H9 (cell line): ENCODE results near the gene PRUNE1. TPM values are rescaled to one million over a fixed set of nuclear protein-coding genes. Genes with fewer than 3 reads are reported as not detected.

Experiments used
- DNase-seq: peaks from one replicate; pipeline ENCODE4 v3.0.0-alpha.2; 2017
- H2AFZ ChIP-seq: one replicate; pipeline ENCODE4 v1.6.1; 2013; ENCODE audit warnings: mild to moderate bottlenecking, low read length, control low read depth, moderate library complexity
- H2AK5ac ChIP-seq: 2 replicates; pipeline ENCODE4 v1.6.1; 2013; ENCODE audit warnings: low read length, control low read depth, mixed read lengths; ENCODE audit not compliant: insufficient read length
- H2BK120ac ChIP-seq: one replicate; pipeline ENCODE4 v1.6.1; 2013; ENCODE audit warnings: low read depth, mild to moderate bottlenecking, low read length, control low read depth, inconsistent platforms; ENCODE audit not compliant: poor library complexity, severe bottlenecking
- H2BK12ac ChIP-seq: 2 replicates; pipeline ENCODE4 v1.6.1; 2013; ENCODE audit warnings: low read length, control low read depth, mixed read lengths, low read depth; ENCODE audit not compliant: insufficient read length
- H2BK15ac ChIP-seq: 2 replicates; pipeline ENCODE4 v1.6.1; 2013; ENCODE audit warnings: low read depth, low read length, control low read depth
- H2BK20ac ChIP-seq: one replicate; pipeline ENCODE4 v1.6.1; 2013; ENCODE audit warnings: low read depth, mild to moderate bottlenecking, low read length, control low read depth, inconsistent platforms; ENCODE audit not compliant: poor library complexity, severe bottlenecking
- H2BK5ac ChIP-seq: 2 replicates; pipeline ENCODE4 v1.6.1; 2013; ENCODE audit warnings: low read length, control low read depth, mixed read lengths; ENCODE audit not compliant: insufficient read length
- H3K14ac ChIP-seq: 2 replicates; pipeline ENCODE4 v1.6.1; 2013; ENCODE audit warnings: low read length, control low read depth; ENCODE audit not compliant: insufficient read depth
- H3K18ac ChIP-seq: 2 replicates; pipeline ENCODE4 v1.6.1; 2013; ENCODE audit warnings: low read depth, mild to moderate bottlenecking, mixed read lengths, low read length, control low read depth; ENCODE audit not compliant: insufficient read length
- H3K23ac ChIP-seq: 2 replicates; pipeline ENCODE4 v1.6.1; 2013; ENCODE audit warnings: low read length, control low read depth, mixed read lengths, low read depth; ENCODE audit not compliant: insufficient read length
- H3K23me2 ChIP-seq: 2 replicates; pipeline ENCODE4 v1.6.1; 2013; ENCODE audit warnings: low read depth, mild to moderate bottlenecking, mixed read lengths, low read length, control low read depth; ENCODE audit not compliant: insufficient read length, poor library complexity, severe bottlenecking
- H3K27ac ChIP-seq: 2 replicates; pipeline ENCODE4 v1.5.1; 2013; ENCODE audit warnings: low read length, control low read depth, mixed read lengths, low read depth; ENCODE audit not compliant: insufficient read length
- H3K27me3 ChIP-seq: 2 replicates; pipeline ENCODE4 v1.6.1; 2013; ENCODE audit warnings: low read length, control low read depth, inconsistent platforms; ENCODE audit not compliant: insufficient read depth
- H3K4ac ChIP-seq: 2 replicates; pipeline ENCODE4 v1.6.1; 2013; ENCODE audit warnings: low read depth, mild to moderate bottlenecking, control low read depth, inconsistent platforms, low read length, moderate library complexity
- H3K4me1 ChIP-seq: 2 replicates; pipeline ENCODE4 v1.6.1; 2013; ENCODE audit warnings: low read length, control low read depth, inconsistent platforms; ENCODE audit not compliant: insufficient read depth
- H3K4me2 ChIP-seq: 2 replicates; pipeline ENCODE4 v1.6.1; 2013; ENCODE audit warnings: low read length, control low read depth, mixed read lengths; ENCODE audit not compliant: insufficient read length, insufficient read depth
- H3K56ac ChIP-seq: 2 replicates; pipeline ENCODE4 v1.6.1; 2013; ENCODE audit warnings: low read depth, mild to moderate bottlenecking, mixed read lengths, low read length, control low read depth; ENCODE audit not compliant: insufficient read length
- H3K79me1 ChIP-seq: 2 replicates; pipeline ENCODE4 v1.6.1; 2013; ENCODE audit warnings: low read depth, mild to moderate bottlenecking, moderate library complexity, low read length, control low read depth, inconsistent platforms; ENCODE audit not compliant: insufficient read depth, poor library complexity, severe bottlenecking
- H3K79me2 ChIP-seq: 2 replicates; pipeline ENCODE4 v1.6.1; 2013; ENCODE audit warnings: low read length, control low read depth, inconsistent platforms; ENCODE audit not compliant: insufficient read depth
- H3K9ac ChIP-seq: 2 replicates; pipeline ENCODE4 v1.6.1; 2013; ENCODE audit warnings: low read length, control low read depth, mixed read lengths; ENCODE audit not compliant: insufficient read length; ENCODE audit errors: extremely low read depth
- H3K9me3 ChIP-seq: one replicate; pipeline ENCODE4 v1.6.1; 2013; ENCODE audit warnings: low read depth, low read length, inconsistent platforms; ENCODE audit not compliant: control insufficient read depth
- H3T11ph ChIP-seq: one replicate; pipeline ENCODE4 v1.6.1; 2013; ENCODE audit warnings: mild to moderate bottlenecking, low read length, control low read depth, inconsistent platforms
- H4K20me1 ChIP-seq: one replicate; pipeline ENCODE4 v1.6.1; 2013; ENCODE audit not compliant: control insufficient read depth, insufficient read length, insufficient read depth
- H4K5ac ChIP-seq: 2 replicates; pipeline ENCODE4 v1.6.1; 2013; ENCODE audit warnings: low read depth, mild to moderate bottlenecking, mixed read lengths, low read length, control low read depth; ENCODE audit not compliant: insufficient read length
- H4K8ac ChIP-seq: replicated peaks from 2 replicates; pipeline ENCODE4 v1.6.1; 2013; ENCODE audit warnings: low read length, control low read depth, mixed read lengths, low read depth; ENCODE audit not compliant: insufficient read length
- H4K91ac ChIP-seq: 2 replicates; pipeline ENCODE4 v1.6.1; 2013; ENCODE audit warnings: low read depth, mild to moderate bottlenecking, moderate library complexity, mixed read lengths, low read length, control low read depth; ENCODE audit not compliant: insufficient read length
- H3K27ac Mint-ChIP-seq, 3 experiments: 2 replicates in 2 of 3; 3 replicates in 1 of 3; pipeline ENCODE4 v1.8.0; 2020 to 2021; ENCODE audit warnings: mixed read lengths in 3 of 3, mild to moderate bottlenecking in 1 of 3, moderate library complexity in 1 of 3
- H3K27me3 Mint-ChIP-seq: 2 replicates; pipeline ENCODE4 v1.8.0; 2021; ENCODE audit warnings: low read depth, mild to moderate bottlenecking, moderate library complexity, mixed read lengths
- H3K36me3 Mint-ChIP-seq, 3 experiments: 2 replicates in 2 of 3; 3 replicates in 1 of 3; pipeline ENCODE4 v1.8.0; 2020 to 2021; ENCODE audit warnings: low read depth in 3 of 3, mixed read lengths in 3 of 3; ENCODE audit not compliant: insufficient read depth in 1 of 3
- H3K4me1 Mint-ChIP-seq, 2 experiments: 2 replicates each; pipeline ENCODE4 v1.8.0; 2020; ENCODE audit warnings: mixed read lengths in 2 of 2
- H3K4me3 Mint-ChIP-seq, 2 experiments: 2 replicates in 1 of 2; 3 replicates in 1 of 2; pipeline ENCODE4 v1.8.0; 2020 to 2021; ENCODE audit warnings: mild to moderate bottlenecking in 2 of 2, mixed read lengths in 2 of 2, moderate library complexity in 1 of 2
- H3K9me3 Mint-ChIP-seq, 2 experiments: 2 replicates in 1 of 2; 3 replicates in 1 of 2; pipeline ENCODE4 v1.8.0; 2020; ENCODE audit warnings: mild to moderate bottlenecking in 2 of 2, mixed read lengths in 2 of 2, moderate library complexity in 1 of 2
- WGBS: extraction: QIAGEN DNeasy Blood & Tissue Kit; methylation state at CpG from one replicate; pipeline ENCODE4 v1.1.7; 2013; ENCODE audit warnings: missing lambda C conversion rate, low lambda C conversion rate, mixed read lengths; ENCODE audit not compliant: insufficient read length; ENCODE audit errors: extremely low coverage; 5-methylcytosine and 5-hydroxymethylcytosine counted together
- total RNA-seq: library from RNA; stranded (reverse); gene quantifications from 2 replicates; pipeline ENCODE4 v1.2.1, GENCODE V29; 2021
- TF ChIP-seq, protein P1 (sequence below): fragments of 200-600 bp; sonication (generic); conservative IDR thresholded peaks from 3 replicates; pipeline ENCODE4 v1.8.0; 2021; ENCODE audit warnings: antibody characterized with exemption, mild to moderate bottlenecking

PRUNE1 gene
- total RNA-seq, 1 experiment from 2014 or later: 22.3 TPM

GRCh38 chr1:150966011-150966410, 42.2 kb upstream of the PRUNE1 start:
- no peak overlapping the region for H3K4me2 ChIP-seq
- Mint-ChIP-seq H3K36me3 (peaks cover 57 to 79% (median 79%) of the 10 kb centered on the region in 3 experiments), H3K27ac (peak overlapping the region in 1 of 3 experiments; percentile 74; a peak in 3 of 7 replicates), H3K4me1 (peaks cover 16 to 18% of the 10 kb centered on the region in 2 experiments), H3K27me3 (no peaks in the 10 kb centered on the region; the same call in none of the 2 replicates), H3K9me3 (no peaks in the 10 kb centered on the region), H3K4me3 (no peak overlapping the region)
- no peak overlapping the region for H3K14ac ChIP-seq
- H2BK5ac ChIP-seq: no peak overlapping the region
- H4K91ac ChIP-seq: no peak overlapping the region
- no peaks in the 10 kb centered on the region for H3K79me1 ChIP-seq
- H3K56ac ChIP-seq: no peak overlapping the region
- H4K5ac ChIP-seq: no peak overlapping the region
- H2AK5ac ChIP-seq: no peak overlapping the region
- H3K4me1 ChIP-seq: no peaks in the 10 kb centered on the region; the same call in 1 of the 2 replicates
- no peak overlapping the region for H2BK15ac ChIP-seq
- no peaks in the 10 kb centered on the region for H3K9me3 ChIP-seq
- H3K27me3 ChIP-seq: no peaks in the 10 kb centered on the region
- no CpG with 5 or more reads among the region's 6 CpGs for WGBS
- no peak overlapping the region for H4K8ac ChIP-seq
- no peaks in the 10 kb centered on the region for H3K23me2 ChIP-seq
- no peaks in the 10 kb centered on the region for H4K20me1 ChIP-seq
- no peak overlapping the region for H2BK12ac ChIP-seq
- H3K79me2 ChIP-seq: peaks cover 8% of the 10 kb centered on the region; the same call in 1 of the 2 replicates
- H3K9ac ChIP-seq: no peak overlapping the region
- H2BK120ac ChIP-seq: no peak overlapping the region
- H2AFZ ChIP-seq: no peak overlapping the region
- no peak overlapping the region for H3K23ac ChIP-seq
- no peak overlapping the region for H3T11ph ChIP-seq
- no peak overlapping the region for H2BK20ac ChIP-seq
- no peak for DNase-seq
- H3K4ac ChIP-seq: no peak overlapping the region
- no peak overlapping the region for H3K27ac ChIP-seq
- TF ChIP-seq, protein P1, sequence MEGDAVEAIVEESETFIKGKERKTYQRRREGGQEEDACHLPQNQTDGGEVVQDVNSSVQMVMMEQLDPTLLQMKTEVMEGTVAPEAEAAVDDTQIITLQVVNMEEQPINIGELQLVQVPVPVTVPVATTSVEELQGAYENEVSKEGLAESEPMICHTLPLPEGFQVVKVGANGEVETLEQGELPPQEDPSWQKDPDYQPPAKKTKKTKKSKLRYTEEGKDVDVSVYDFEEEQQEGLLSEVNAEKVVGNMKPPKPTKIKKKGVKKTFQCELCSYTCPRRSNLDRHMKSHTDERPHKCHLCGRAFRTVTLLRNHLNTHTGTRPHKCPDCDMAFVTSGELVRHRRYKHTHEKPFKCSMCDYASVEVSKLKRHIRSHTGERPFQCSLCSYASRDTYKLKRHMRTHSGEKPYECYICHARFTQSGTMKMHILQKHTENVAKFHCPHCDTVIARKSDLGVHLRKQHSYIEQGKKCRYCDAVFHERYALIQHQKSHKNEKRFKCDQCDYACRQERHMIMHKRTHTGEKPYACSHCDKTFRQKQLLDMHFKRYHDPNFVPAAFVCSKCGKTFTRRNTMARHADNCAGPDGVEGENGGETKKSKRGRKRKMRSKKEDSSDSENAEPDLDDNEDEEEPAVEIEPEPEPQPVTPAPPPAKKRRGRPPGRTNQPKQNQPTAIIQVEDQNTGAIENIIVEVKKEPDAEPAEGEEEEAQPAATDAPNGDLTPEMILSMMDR: no peak
- no peak overlapping the region for H3K18ac ChIP-seq
